ENCODE data around the gene KIF23.
A peak's percentile ranks its signal among the peaks of the same experiment; 100 is the strongest.

KIF23 gene

GRCh38 chr15:69394556-69395282 lies 19.4 kb upstream of the KIF23 start:
- peak; percentile 96 for DNase-seq (ENCODE audit: low spot score)

GRCh38 chr15:69395460-69395859 lies 18.7 kb upstream of the KIF23 start:
- no peak for DNase-seq (ENCODE audit: low spot score)

GRCh38 chr15:69395991-69396390 lies 18.2 kb upstream of the KIF23 start:
- no peak for DNase-seq (ENCODE audit: low spot score)

GRCh38 chr15:69398491-69398891 lies 15.7 kb upstream of the KIF23 start:
- DNase-seq (ENCODE audit: low spot score), result no peak

GRCh38 chr15:69400850-69401249 lies 13.3 kb upstream of the KIF23 start:
- no peak for DNase-seq (ENCODE audit: low spot score)

GRCh38 chr15:69402816-69403215 lies 11.3 kb upstream of the KIF23 start:
- DNase-seq (ENCODE audit: low spot score), result no peak

- DNase-seq (ENCODE audit: low spot score), result no peak
Measured at GRCh38 chr15:69403594-69403993, 10.6 kb upstream of the KIF23 start.

- no peak for DNase-seq (ENCODE audit: low spot score)
Measured at GRCh38 chr15:69405110-69405509, 9.0 kb upstream of the KIF23 start.

- DNase-seq (ENCODE audit: low spot score), result no peak
Measured at GRCh38 chr15:69407719-69408400, 6.3 kb upstream of the KIF23 start.

- no peak for DNase-seq (ENCODE audit: low spot score)
Measured at GRCh38 chr15:69408841-69409240, 5.3 kb upstream of the KIF23 start.

GRCh38 chr15:69410248-69410874 lies 3.8 kb upstream of the KIF23 start:
- peak; percentile 74 for DNase-seq (ENCODE audit: low spot score)

GRCh38 chr15:69412274-69412673 lies 1.9 kb upstream of the KIF23 start:
- DNase-seq (ENCODE audit: low spot score), result no peak

GRCh38 chr15:69412701-69413100 lies 1.4 kb upstream of the KIF23 start:
- no peak for DNase-seq (ENCODE audit: low spot score)

- DNase-seq (ENCODE audit: low spot score), result peak; percentile 76
Measured at GRCh38 chr15:69414701-69415167, 585 bp downstream of the KIF23 start.

GRCh38 chr15:69415381-69415780 lies 1.2 kb downstream of the KIF23 start:
- no peak for DNase-seq (ENCODE audit: low spot score)

GRCh38 chr15:69417581-69417980 lies 3.4 kb downstream of the KIF23 start:
- no peak for DNase-seq (ENCODE audit: low spot score)

- DNase-seq (ENCODE audit: low spot score), result no peak
Measured at GRCh38 chr15:69421498-69421897, 7.3 kb downstream of the KIF23 start.

GRCh38 chr15:69422336-69422895 lies 8.3 kb downstream of the KIF23 start:
- no peak for DNase-seq (ENCODE audit: low spot score)

GRCh38 chr15:69424001-69424400 lies 9.9 kb downstream of the KIF23 start:
- DNase-seq (ENCODE audit: low spot score), result no peak

GRCh38 chr15:69424748-69425413 lies 10.7 kb downstream of the KIF23 start:
- DNase-seq (ENCODE audit: low spot score), result no peak

- DNase-seq (ENCODE audit: low spot score), result no peak
Measured at GRCh38 chr15:69433831-69434230, 19.7 kb downstream of the KIF23 start.

GRCh38 chr15:69434238-69434637 lies 20.1 kb downstream of the KIF23 start:
- no peak for DNase-seq (ENCODE audit: low spot score)
